ENCODE measurements around the gene MYRFL. TPM values are rescaled to one million over a fixed set of nuclear protein-coding genes. Genes with fewer than 3 reads are reported as not detected.

Gene MYRFL
- total RNA-seq, 1 donor from 2014 or later = 0.18 TPM

GRCh38 chr12:69836015-69836414 is 11.0 kb downstream of the MYRFL start:
- no peaks in the 10 kb centered on the region for H3K36me3 Mint-ChIP-seq
- no peak overlapping the region for H3K4me3 Mint-ChIP-seq
- TF ChIP-seq CTCF (IDR thresholded peaks at IDR 0.05; ENCODE audit: unreplicated experiment) = no peak
- H3K9me3 Mint-ChIP-seq = no peaks in the 10 kb centered on the region
- no peak for DNase-seq (ENCODE audit: low spot score in 2 of 2, unreplicated experiment in 2 of 2)
- no peak overlapping the region for H3K27ac Mint-ChIP-seq
- H3K4me1 Mint-ChIP-seq = peaks cover 19% of the 10 kb centered on the region
- H3K27me3 Mint-ChIP-seq (ENCODE audit: low read depth) = peaks cover 7% of the 10 kb centered on the region

GRCh38 chr12:69837191-69837590 is 12.2 kb downstream of the MYRFL start:
- Mint-ChIP-seq H3K4me1 (peaks cover 17% of the 10 kb centered on the region), H3K4me3 (no peak overlapping the region), H3K36me3 (no peaks in the 10 kb centered on the region), H3K9me3 (no peaks in the 10 kb centered on the region), H3K27me3 (ENCODE audit: low read depth) (peaks cover 7% of the 10 kb centered on the region), H3K27ac (no peak overlapping the region)
- DNase-seq (ENCODE audit: low spot score in 2 of 2, unreplicated experiment in 2 of 2) = no peak
- TF ChIP-seq CTCF (IDR thresholded peaks at IDR 0.05; ENCODE audit: unreplicated experiment) = no peak

- Mint-ChIP-seq H3K9me3 (no peaks in the 10 kb centered on the region), H3K27ac (no peak overlapping the region)
Measured at GRCh38 chr12:69837657-69838415, 12.8 kb downstream of the MYRFL start.

GRCh38 chr12:69840727-69841126 is 15.7 kb downstream of the MYRFL start:
- peaks cover 8% of the 10 kb centered on the region for H3K4me1 Mint-ChIP-seq
- no peak for TF ChIP-seq CTCF (IDR thresholded peaks at IDR 0.05; ENCODE audit: unreplicated experiment)
- peaks cover 4% of the 10 kb centered on the region for H3K27me3 Mint-ChIP-seq (ENCODE audit: low read depth)
- no peak for DNase-seq (ENCODE audit: low spot score in 2 of 2, unreplicated experiment in 2 of 2)
- H3K9me3 Mint-ChIP-seq = no peaks in the 10 kb centered on the region
- H3K4me3 Mint-ChIP-seq = no peak overlapping the region
- H3K27ac Mint-ChIP-seq = no peak overlapping the region
- no peaks in the 10 kb centered on the region for H3K36me3 Mint-ChIP-seq

More at GRCh38 chr12:69837657-69838415, 12.8 kb downstream of the MYRFL start:
- Mint-ChIP-seq H3K4me1 (peaks cover 17% of the 10 kb centered on the region), H3K27me3 (ENCODE audit: low read depth) (peaks cover 4% of the 10 kb centered on the region), H3K4me3 (no peak overlapping the region), H3K36me3 (no peaks in the 10 kb centered on the region)
- no peak for DNase-seq (ENCODE audit: low spot score in 2 of 2, unreplicated experiment in 2 of 2)
- TF ChIP-seq CTCF (IDR thresholded peaks at IDR 0.05; ENCODE audit: unreplicated experiment) = no peak

DNA sequence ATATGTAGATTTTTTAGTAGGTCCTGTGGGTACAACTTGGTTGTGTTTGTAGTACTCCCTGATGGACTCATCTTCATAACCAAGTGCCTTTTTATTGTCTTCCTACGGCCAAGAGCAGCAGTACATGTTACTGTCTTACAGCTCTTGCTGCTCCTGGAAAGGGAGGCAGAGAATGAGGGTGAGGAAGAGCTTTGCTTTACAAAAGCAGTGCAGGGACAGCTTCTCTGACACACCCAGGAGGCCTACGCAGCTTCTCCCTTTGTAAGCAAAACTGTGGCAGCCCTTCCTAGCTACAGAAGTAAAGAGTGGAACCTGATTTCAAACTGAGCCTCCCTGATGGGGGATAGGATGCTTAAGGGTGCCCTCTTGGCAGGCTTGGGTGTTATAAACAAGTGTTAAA is 18.6 kb downstream of the MYRFL start:
- H3K36me3 Mint-ChIP-seq = no peaks in the 10 kb centered on the region
- no peak for TF ChIP-seq CTCF (IDR thresholded peaks at IDR 0.05; ENCODE audit: unreplicated experiment)
- peaks cover 4% of the 10 kb centered on the region for H3K27me3 Mint-ChIP-seq (ENCODE audit: low read depth)
- H3K4me1 Mint-ChIP-seq = peaks cover 5% of the 10 kb centered on the region
- H3K9me3 Mint-ChIP-seq = no peaks in the 10 kb centered on the region
- H3K27ac Mint-ChIP-seq = no peak overlapping the region
- DNase-seq (ENCODE audit: low spot score in 2 of 2, unreplicated experiment in 2 of 2) = no peak
- no peak overlapping the region for H3K4me3 Mint-ChIP-seq

Data from mesothelial cell of epicardium (in vitro differentiated cells).